ENCODE data around the gene SLX4IP. TPM values are rescaled to one million over a fixed set of nuclear protein-coding genes. Genes with fewer than 3 reads are reported as not detected.

Gene SLX4IP
- total and polyA plus RNA-seq, 2 of the 13 experiments (the other 11 are each of a cell fraction or from before 2014, with no cell fraction given) = 3.6 to 7.3 TPM

- no peaks in the 10 kb centered on the region for H3K36me3 ChIP-seq (replicated peaks in 1 of 2; ENCODE audit: control insufficient read depth in 1 of 2, insufficient read depth in 2 of 2, low read length in 2 of 2)
- intact Hi-C loops (cut with micrococcal nuclease; ENCODE audit: unreplicated experiment) (loop anchor here (5.0 kb wide), 1 partner anchor 38 kb away; no protein-coding TSS in a partner anchor), in situ Hi-C loops (cut with HindIII; ENCODE audit: extremely low pct_ligation_motif_present, low pct_unique_long_range_greater_than_20kb) (no loop called here)
- POLR2A ChIA-PET = no interaction called here
- CTCF ChIA-PET (ENCODE audit: low intra/inter-chr PET ratio, low total read pairs) = no interaction called here
- no peaks in the 10 kb centered on the region for H3K79me2 ChIP-seq (ENCODE audit: insufficient read depth, low read length)
- H3K9ac ChIP-seq (ENCODE audit: insufficient read depth, low read depth, low read length) = no peak overlapping the region
- no TSS peak for BruUV-seq (replicated peaks)
- H2AFZ ChIP-seq (ENCODE audit: low read length) = no peak overlapping the region
- peaks cover 11% of the 10 kb centered on the region; the same call in 1 of the 2 replicates for H3K4me1 ChIP-seq (ENCODE audit: insufficient read depth, low read length)
- WGBS (ENCODE audit: low lambda C conversion rate) = 99% methylated on average over 2 of the region's 2 CpGs
- H3K27ac ChIP-seq (ENCODE audit: extremely low read length, insufficient read depth, low read length) = no peak overlapping the region
- no peaks in the 10 kb centered on the region for H3K9me3 ChIP-seq (ENCODE audit: low read length)
- ATAC-seq = no peak
- no peaks in the 10 kb centered on the region for H3K27me3 ChIP-seq (ENCODE audit: control insufficient read depth in 1 of 2, insufficient read depth in 2 of 2, low read length in 2 of 2)
- no peak overlapping the region for H3K4me2 ChIP-seq (ENCODE audit: low read depth, low read length)
- H3K4me3 ChIP-seq (replicated peaks in 1 of 3; ENCODE audit: insufficient read depth in 1 of 3, low read depth in 2 of 3, low read length in 3 of 3) = no peak overlapping the region
- no peaks in the 10 kb centered on the region for H4K20me1 ChIP-seq (ENCODE audit: insufficient read depth, low read length)
- DNase-seq (ENCODE audit: low spot score) = no peak
- TF ChIP-seq ZNF564 (CRISPR knock-in tag; IDR thresholded peaks at IDR 0.05) (no peak), KMT2B (CRISPR knock-in tag; IDR thresholded peaks at IDR 0.05) (no peak), TAF15 (IDR thresholded peaks at IDR 0.05; ENCODE audit: low read depth, low read length, poor library complexity, severe bottlenecking) (no peak), REL (CRISPR knock-in tag; conservative IDR thresholded peaks at IDR 0.05) (no peak), NR2F1 (CRISPR knock-in tag; IDR thresholded peaks at IDR 0.05) (no peak), SETDB1 (CRISPR knock-in tag; IDR thresholded peaks at IDR 0.05; ENCODE audit: borderline replicate concordance) (no peak), CENPBD1 (CRISPR knock-in tag; IDR thresholded peaks at IDR 0.05; ENCODE audit: borderline replicate concordance, low read depth) (no peak), THRA (CRISPR knock-in tag; IDR thresholded peaks at IDR 0.05; ENCODE audit: borderline replicate concordance) (no peak), TARDBP (CRISPR knock-in tag; IDR thresholded peaks at IDR 0.05) (no peak), NFKBIZ (CRISPR knock-in tag; IDR thresholded peaks at IDR 0.05) (no peak)
- FAIRE-seq = no peak
Measured at GRCh38 chr20:10490257-10490656, 55.2 kb downstream of the SLX4IP start.
